ENCODE data around the gene MID1. TPM values are rescaled to one million over a fixed set of nuclear protein-coding genes. Genes with fewer than 3 reads are reported as not detected.

MID1 gene
- total RNA-seq, 1 donor from 2014 or later, result 32.5 TPM

DNA sequence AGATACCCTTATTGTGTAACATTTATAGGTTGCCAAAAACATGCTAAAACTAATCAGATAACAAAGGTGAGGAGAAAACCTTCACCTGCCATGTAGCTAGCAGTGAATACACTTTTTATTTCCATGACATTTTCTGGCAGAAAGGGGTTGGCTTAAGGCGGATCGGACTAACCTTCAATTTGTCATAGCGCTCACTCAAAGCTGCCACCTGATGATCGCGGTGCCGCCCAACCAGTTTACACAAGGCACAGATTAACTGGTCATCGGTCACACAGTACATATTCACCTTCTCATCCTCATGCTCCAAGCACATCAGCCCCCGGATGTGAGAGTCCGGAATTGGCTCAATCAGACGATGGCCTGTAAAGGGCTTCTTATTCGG lies 53.7 kb downstream of the MID1 start:
- Mint-ChIP-seq H3K9me3 (ENCODE audit: low read depth) (peaks cover 19% of the 10 kb centered on the region), H3K27me3 (no peaks in the 10 kb centered on the region), H3K27ac (peak overlapping the region; percentile 53), H3K36me3 (ENCODE audit: insufficient read depth) (peaks cover 12% of the 10 kb centered on the region), H3K4me1 (ENCODE audit: low read depth) (peaks cover 5% of the 10 kb centered on the region), H3K4me3 (ENCODE audit: low read depth) (no peak overlapping the region)
- no peak for TF ChIP-seq CTCF (IDR thresholded peaks at IDR 0.05; ENCODE audit: unreplicated experiment)
- DNase-seq (ENCODE audit: low spot score, unreplicated experiment), result no peak

DNA sequence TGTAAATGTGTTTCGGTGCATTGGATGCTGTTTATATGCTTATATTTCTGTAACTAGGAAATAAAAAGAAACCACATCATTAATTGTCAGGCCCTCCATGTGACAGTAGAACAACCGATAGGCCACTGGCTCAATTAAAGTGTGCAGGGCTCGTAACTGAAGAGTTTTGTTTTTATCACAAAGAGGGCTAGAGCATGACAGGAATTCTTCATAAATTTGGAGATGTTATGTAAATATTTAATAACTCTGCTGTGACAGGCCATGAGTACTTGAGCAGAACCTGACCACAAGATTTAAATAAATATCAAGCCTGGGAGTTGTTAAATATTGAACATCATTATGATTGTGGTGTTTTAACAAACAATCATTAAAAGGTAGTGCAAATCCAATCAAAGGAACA lies 55.9 kb downstream of the MID1 start:
- DNase-seq (ENCODE audit: low spot score, unreplicated experiment), result no peak
- Mint-ChIP-seq H3K36me3 (ENCODE audit: insufficient read depth) (peaks cover 15% of the 10 kb centered on the region), H3K4me3 (ENCODE audit: low read depth) (no peak overlapping the region), H3K9me3 (ENCODE audit: low read depth) (peaks cover 23% of the 10 kb centered on the region), H3K4me1 (ENCODE audit: low read depth) (peaks cover 5% of the 10 kb centered on the region), H3K27me3 (no peaks in the 10 kb centered on the region), H3K27ac (no peak overlapping the region)
- TF ChIP-seq CTCF (IDR thresholded peaks at IDR 0.05; ENCODE audit: unreplicated experiment), result no peak

DNA sequence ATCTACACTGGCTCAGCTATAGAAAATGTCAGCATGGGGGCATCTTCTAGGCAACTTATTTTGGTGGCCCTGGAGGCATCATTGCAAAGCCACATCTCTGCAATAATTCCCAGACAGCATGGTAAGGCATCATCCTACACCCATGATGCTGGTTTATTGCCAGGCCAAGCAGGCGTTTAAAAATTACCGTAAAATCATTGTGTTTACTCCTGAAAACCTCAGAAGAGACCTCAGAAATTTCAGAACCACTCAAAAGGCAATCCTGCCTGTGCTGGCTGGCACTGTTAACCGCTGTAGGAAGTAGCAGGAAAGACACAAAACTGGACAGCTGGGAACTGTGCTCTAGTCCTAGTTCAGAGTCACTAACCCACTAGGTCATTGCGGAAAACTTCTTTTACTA lies 63.2 kb downstream of the MID1 start:
- Mint-ChIP-seq H3K36me3 (ENCODE audit: insufficient read depth) (peaks cover 6% of the 10 kb centered on the region), H3K9me3 (ENCODE audit: low read depth) (peaks cover 27% of the 10 kb centered on the region), H3K27me3 (no peaks in the 10 kb centered on the region), H3K4me3 (ENCODE audit: low read depth) (no peak overlapping the region), H3K4me1 (ENCODE audit: low read depth) (no peaks in the 10 kb centered on the region), H3K27ac (no peak overlapping the region)
- TF ChIP-seq CTCF (IDR thresholded peaks at IDR 0.05; ENCODE audit: unreplicated experiment), result no peak
- no peak for DNase-seq (ENCODE audit: low spot score, unreplicated experiment)

- H3K9me3 Mint-ChIP-seq (ENCODE audit: low read depth), result peaks cover 23% of the 10 kb centered on the region
- no peak for TF ChIP-seq CTCF (IDR thresholded peaks at IDR 0.05; ENCODE audit: unreplicated experiment)
- no peaks in the 10 kb centered on the region for H3K27me3 Mint-ChIP-seq
- no peak overlapping the region for H3K4me3 Mint-ChIP-seq (ENCODE audit: low read depth)
- no peaks in the 10 kb centered on the region for H3K4me1 Mint-ChIP-seq (ENCODE audit: low read depth)
- no peak overlapping the region for H3K27ac Mint-ChIP-seq
- H3K36me3 Mint-ChIP-seq (ENCODE audit: insufficient read depth), result peaks cover 1% of the 10 kb centered on the region
- DNase-seq (ENCODE audit: low spot score, unreplicated experiment), result no peak
Measured at GRCh38 chrX:10556405-10556804, 64.0 kb downstream of the MID1 start.

- peaks cover 1% of the 10 kb centered on the region for H3K36me3 Mint-ChIP-seq (ENCODE audit: insufficient read depth)
- H3K27me3 Mint-ChIP-seq, result no peaks in the 10 kb centered on the region
- H3K4me1 Mint-ChIP-seq (ENCODE audit: low read depth), result no peaks in the 10 kb centered on the region
- H3K9me3 Mint-ChIP-seq (ENCODE audit: low read depth), result peaks cover 25% of the 10 kb centered on the region
- DNase-seq (ENCODE audit: low spot score, unreplicated experiment), result no peak
- H3K4me3 Mint-ChIP-seq (ENCODE audit: low read depth), result no peak overlapping the region
- no peak overlapping the region for H3K27ac Mint-ChIP-seq
- no peak for TF ChIP-seq CTCF (IDR thresholded peaks at IDR 0.05; ENCODE audit: unreplicated experiment)
Measured at GRCh38 chrX:10555846-10556245, 64.5 kb downstream of the MID1 start.
